Keratinocyte (primary cell): Measurements from ENCODE around the gene FTCD. TPM values are rescaled to one million over a fixed set of nuclear protein-coding genes. Genes with fewer than 3 reads are reported as not detected.

Experiments used
- DNase-seq: peaks from one replicate; pipeline ENCODE4 v3.0.0-alpha.2; 2011; ENCODE audit warnings: low read depth, missing footprints, low spot score
- FAIRE-seq: peaks from 2 replicates; lab custom pipeline; 2011; peaks lifted over from hg19 to GRCh38; lab: Jason Lieb, UNC
- H2AFZ ChIP-seq: 2 replicates; pipeline ENCODE4 v1.6.0; 2012; ENCODE audit warnings: low read length, control low read depth, inconsistent platforms; ENCODE audit not compliant: control insufficient read depth
- H3K27ac ChIP-seq: 2 replicates; pipeline ENCODE4 v1.5.1; 2011; ENCODE audit warnings: low read length; ENCODE audit not compliant: control insufficient read depth, insufficient read depth
- H3K27me3 ChIP-seq: 3 replicates; pipeline ENCODE4 v1.6.0; 2011; ENCODE audit warnings: low read length; ENCODE audit not compliant: control insufficient read depth, insufficient read depth; ENCODE audit errors: extremely low read depth
- H3K36me3 ChIP-seq, 2 experiments: 2 replicates in 1 of 2; 3 replicates in 1 of 2; pipeline ENCODE4 v1.5.1; 2011; ENCODE audit warnings: low read length in 2 of 2, mild to moderate bottlenecking in 1 of 2; ENCODE audit not compliant: control insufficient read depth in 2 of 2, insufficient read depth in 2 of 2; ENCODE audit errors: extremely low read depth in 1 of 2
- H3K4me1 ChIP-seq: 3 replicates; pipeline ENCODE4 v1.5.1; 2011; ENCODE audit warnings: low read length; ENCODE audit not compliant: control insufficient read depth, insufficient read depth; ENCODE audit errors: extremely low read depth
- H3K4me2 ChIP-seq: 3 replicates; pipeline ENCODE4 v1.6.0; 2011; ENCODE audit warnings: low read depth, low read length; ENCODE audit not compliant: control insufficient read depth, insufficient read depth; ENCODE audit errors: extremely low read depth
- H3K4me3 ChIP-seq, 3 experiments: fragments of 200-600 bp in 1 of 3; sonication (generic) in 1 of 3; 2 replicates in 2 of 3; 3 replicates in 1 of 3; pipeline ENCODE4 v1.5.1; 2011 to 2016; ENCODE audit warnings: low read length in 3 of 3, mild to moderate bottlenecking in 3 of 3, control low read depth in 2 of 3, inconsistent platforms in 1 of 3, low read depth in 1 of 3, mixed read lengths in 1 of 3, mixed run types in 1 of 3, moderate library complexity in 1 of 3; ENCODE audit not compliant: control insufficient read depth in 2 of 3, insufficient read depth in 2 of 3; ENCODE audit errors: extremely low read depth in 1 of 3
- H3K79me2 ChIP-seq: 2 replicates; pipeline ENCODE4 v1.6.0; 2012; ENCODE audit warnings: low read length; ENCODE audit not compliant: control insufficient read depth, insufficient read depth
- H3K9ac ChIP-seq: 3 replicates; pipeline ENCODE4 v1.6.0; 2011; ENCODE audit warnings: low read length; ENCODE audit not compliant: control insufficient read depth, insufficient read depth; ENCODE audit errors: extremely low read depth
- H3K9me1 ChIP-seq: 3 replicates; pipeline ENCODE4 v1.6.0; 2011; ENCODE audit warnings: low read length; ENCODE audit not compliant: control insufficient read depth, insufficient read depth; ENCODE audit errors: extremely low read depth
- H3K9me3 ChIP-seq: 2 replicates; pipeline ENCODE4 v1.5.1; 2012; ENCODE audit warnings: low read depth, low read length; ENCODE audit not compliant: control insufficient read depth
- H4K20me1 ChIP-seq: 3 replicates; pipeline ENCODE4 v1.6.0; 2011; ENCODE audit warnings: low read length; ENCODE audit not compliant: control insufficient read depth, insufficient read depth; ENCODE audit errors: extremely low read depth
- EZH2 ChIP-seq: IDR thresholded peaks from one replicate; pipeline ENCODE4 v1.6.1; 2012; ENCODE audit warnings: inconsistent platforms, mild to moderate bottlenecking, low read length, moderate library complexity
- dilution Hi-C: fragments of 300-500 bp; cut with MboI; formaldehyde crosslinking; loops from one replicate; pipeline ENCODE4 v1.7.0; 2020; ENCODE audit warnings: low sequenced_read_pairs; ENCODE audit not compliant: extremely low pct_ligation_motif_present
- polyA plus RNA-seq, 5 experiments: library from polyadenylated mRNA; depleted of rRNA in 3 of 5; stranded (reverse) in 3 of 5; stranded (forward) in 1 of 5; unstranded in 1 of 5; fragments of >200 nt; gene quantifications; 1 replicate in 1 of 5; 2 replicates in 3 of 5; 3 replicates in 1 of 5; pipeline versions ENCODE4 v1.2.1 to v1.2.3, GENCODE V29; 2011 to 2012; ENCODE audit warnings: missing spikeins in 2 of 5, low read depth in 1 of 5, low replicate concordance in 1 of 5
- TF ChIP-seq, protein P1 (sequence below), 3 experiments: IDR thresholded peaks in 1 of 3; conservative IDR thresholded peaks in 1 of 3; optimal IDR thresholded peaks in 1 of 3; 2 replicates in 2 of 3; 3 replicates in 1 of 3; pipeline versions ENCODE3 to v1.5.1; 2011; ENCODE audit warnings: low read length in 3 of 3, mild to moderate bottlenecking in 3 of 3, moderate library complexity in 2 of 3, control low read depth in 1 of 3, inconsistent platforms in 1 of 3; ENCODE audit not compliant: insufficient read depth in 2 of 3; ENCODE audit errors: extremely low read depth in 1 of 3

The FTCD gene
- polyA plus RNA-seq, 1 donor (not counting 4 experiments of a cell fraction or from before 2014, with no cell fraction given) = not detected

DNA sequence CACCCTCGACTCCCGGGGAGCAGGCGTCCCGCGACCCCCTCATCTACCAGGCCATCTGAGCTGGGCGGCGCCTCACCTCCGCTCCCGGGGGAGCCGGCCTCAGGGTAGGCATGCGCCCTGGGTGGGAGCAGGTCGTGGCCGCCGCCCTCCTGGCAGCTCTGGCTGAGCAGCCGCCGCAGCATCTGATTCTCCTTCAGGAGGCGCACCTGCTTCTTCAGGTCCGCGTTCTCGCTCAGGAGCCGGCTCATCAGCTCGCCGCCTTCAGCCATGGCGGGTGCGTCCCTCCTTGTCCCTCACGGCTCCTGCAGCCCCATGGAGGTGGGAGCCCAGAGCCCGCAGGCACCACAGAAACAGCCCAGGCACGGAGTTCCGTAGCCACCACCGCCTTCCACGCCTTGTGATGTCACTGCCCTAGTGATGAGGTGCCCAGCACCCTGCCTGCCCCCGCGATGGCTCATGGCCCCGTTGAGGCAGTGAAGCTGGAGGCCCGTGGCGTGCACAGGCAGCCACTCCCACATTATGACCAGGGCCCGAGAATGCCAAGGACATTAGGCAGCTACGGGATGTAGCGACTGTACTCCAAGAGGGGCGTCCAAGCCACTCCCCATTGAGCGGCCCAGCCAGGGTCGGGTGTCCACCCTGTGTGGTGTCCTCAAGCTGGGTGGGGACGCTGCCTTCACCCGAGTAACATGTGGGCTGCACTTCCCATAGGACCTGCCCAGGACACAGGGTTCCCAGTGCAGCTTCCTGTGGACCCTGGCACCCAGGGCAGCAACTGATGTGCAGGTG is 27.4 kb upstream of the FTCD start:
- H3K27me3 ChIP-seq = no peaks in the 10 kb centered on the region
- DNase-seq (no peak), FAIRE-seq (no peak)
- no peak overlapping the region for H2AFZ ChIP-seq
- H3K79me2 ChIP-seq = no peaks in the 10 kb centered on the region
- no peak for TF ChIP-seq EZH2
- H3K27ac ChIP-seq = no peak overlapping the region
- no peaks in the 10 kb centered on the region for H3K9me3 ChIP-seq
- no peak overlapping the region for H3K4me3 ChIP-seq
- no peaks in the 10 kb centered on the region for H3K9me1 ChIP-seq
- H3K9ac ChIP-seq = no peak overlapping the region
- H4K20me1 ChIP-seq = no peaks in the 10 kb centered on the region
- H3K4me1 ChIP-seq = no peaks in the 10 kb centered on the region
- H3K36me3 ChIP-seq = no peaks in the 10 kb centered on the region
- H3K4me2 ChIP-seq = no peak overlapping the region
- dilution Hi-C loops = no loop called here

DNA sequence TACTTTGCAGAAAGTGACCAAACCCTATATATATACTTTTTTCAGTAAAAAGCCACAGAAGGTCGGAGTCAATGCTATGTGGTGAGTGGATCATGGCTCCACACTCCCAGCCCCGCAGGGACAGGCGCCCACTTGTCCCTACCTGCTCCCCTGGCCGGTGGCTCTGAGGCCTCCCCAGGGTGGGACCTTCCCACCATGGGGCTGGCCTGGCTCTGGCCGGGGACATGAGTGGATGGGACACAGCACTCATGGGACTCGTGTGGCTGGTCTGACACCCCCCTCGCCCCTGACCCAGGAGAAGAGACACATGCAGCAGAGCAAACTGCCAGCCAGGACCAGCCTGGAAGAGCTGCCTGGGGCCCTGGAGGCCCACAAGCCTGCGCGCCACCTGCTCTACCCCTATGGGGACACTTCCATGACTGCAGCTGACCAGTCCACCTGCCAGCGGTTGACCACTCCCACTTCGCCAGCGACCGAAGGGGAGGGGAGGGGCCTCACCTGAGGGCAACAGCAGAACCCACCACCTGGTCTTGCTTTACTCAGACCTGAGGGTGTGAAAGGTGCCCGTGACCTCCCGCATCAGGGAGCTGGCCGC is 26.7 kb upstream of the FTCD start:
- FAIRE-seq (no peak), DNase-seq (no peak)
- TF ChIP-seq, protein P1, sequence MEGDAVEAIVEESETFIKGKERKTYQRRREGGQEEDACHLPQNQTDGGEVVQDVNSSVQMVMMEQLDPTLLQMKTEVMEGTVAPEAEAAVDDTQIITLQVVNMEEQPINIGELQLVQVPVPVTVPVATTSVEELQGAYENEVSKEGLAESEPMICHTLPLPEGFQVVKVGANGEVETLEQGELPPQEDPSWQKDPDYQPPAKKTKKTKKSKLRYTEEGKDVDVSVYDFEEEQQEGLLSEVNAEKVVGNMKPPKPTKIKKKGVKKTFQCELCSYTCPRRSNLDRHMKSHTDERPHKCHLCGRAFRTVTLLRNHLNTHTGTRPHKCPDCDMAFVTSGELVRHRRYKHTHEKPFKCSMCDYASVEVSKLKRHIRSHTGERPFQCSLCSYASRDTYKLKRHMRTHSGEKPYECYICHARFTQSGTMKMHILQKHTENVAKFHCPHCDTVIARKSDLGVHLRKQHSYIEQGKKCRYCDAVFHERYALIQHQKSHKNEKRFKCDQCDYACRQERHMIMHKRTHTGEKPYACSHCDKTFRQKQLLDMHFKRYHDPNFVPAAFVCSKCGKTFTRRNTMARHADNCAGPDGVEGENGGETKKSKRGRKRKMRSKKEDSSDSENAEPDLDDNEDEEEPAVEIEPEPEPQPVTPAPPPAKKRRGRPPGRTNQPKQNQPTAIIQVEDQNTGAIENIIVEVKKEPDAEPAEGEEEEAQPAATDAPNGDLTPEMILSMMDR (optimal IDR thresholded peaks at IDR 0.05 in 1 of 3, IDR thresholded peaks at IDR 0.05 in 1 of 3, conservative IDR thresholded peaks at IDR 0.05 in 1 of 3; ENCODE audit: extremely low read depth in 1 of 3, insufficient read depth in 2 of 3, low read length in 3 of 3) = no peak
- TF ChIP-seq EZH2 = no peak
- Histone ChIP-seq H3K9ac (no peak overlapping the region), H3K27ac (no peak overlapping the region), H3K36me3 (no peaks in the 10 kb centered on the region), H3K4me3 (no peak overlapping the region), H3K79me2 (no peaks in the 10 kb centered on the region), H3K9me3 (no peaks in the 10 kb centered on the region), H4K20me1 (no peaks in the 10 kb centered on the region), H3K27me3 (no peaks in the 10 kb centered on the region), H2AFZ (no peak overlapping the region), H3K9me1 (no peaks in the 10 kb centered on the region), H3K4me1 (no peaks in the 10 kb centered on the region), H3K4me2 (no peak overlapping the region)
- dilution Hi-C loops = no loop called here
